H1 (cell line): ENCODE measurements around the gene PRX. TPM values are rescaled to one million over a fixed set of nuclear protein-coding genes. Genes with fewer than 3 reads are reported as not detected.

Source experiments
- CTCF ChIA-PET: fragments of 300-600 bp; sonication (Branson Sonifier 250); formaldehyde crosslinking; loops from one replicate; lab custom pipeline; 2021; ENCODE audit not compliant: partially characterized antibody; lab: Charles Lee
- POLR2A ChIA-PET: fragments of 300-600 bp; sonication (Branson Sonifier 250); formaldehyde crosslinking; loops from one replicate; lab custom pipeline; 2021; ENCODE audit warnings: inconsistent platforms; ENCODE audit not compliant: partially characterized antibody; lab: Charles Lee
- DNase-seq, 2 experiments: peaks; one replicate each; pipeline versions ENCODE4 v3.0.0 to v3.0.0-alpha.2; 2010 to 2022; ENCODE audit warnings: low spot score in 2 of 2, low read depth in 1 of 2, mixed read lengths in 1 of 2
- FAIRE-seq: peaks from 2 replicates; lab custom pipeline; 2011; peaks lifted over from hg19 to GRCh38; lab: Jason Lieb, UNC
- H2AFZ ChIP-seq: 2 replicates; pipeline ENCODE4 v1.8.1; 2012; ENCODE audit warnings: low read length, inconsistent platforms
- H2AK5ac ChIP-seq: 2 replicates; pipeline ENCODE4 v1.6.1; 2013; ENCODE audit warnings: low read depth, low read length
- H2BK120ac ChIP-seq: replicated peaks from 2 replicates; pipeline ENCODE3; 2013; ENCODE audit warnings: low read depth, low read length, inconsistent platforms
- H2BK12ac ChIP-seq: 2 replicates; pipeline ENCODE4 v1.6.1; 2013; ENCODE audit warnings: low read depth, low read length
- H2BK15ac ChIP-seq: 2 replicates; pipeline ENCODE4 v1.6.1; 2013; ENCODE audit warnings: low read length
- H2BK20ac ChIP-seq: 2 replicates; pipeline ENCODE4 v1.6.1; 2013; ENCODE audit warnings: low read length
- H2BK5ac ChIP-seq: 2 replicates; pipeline ENCODE4 v1.6.1; 2013; ENCODE audit warnings: low read depth, low read length
- H3K14ac ChIP-seq: 2 replicates; pipeline ENCODE4 v1.6.1; 2013; ENCODE audit warnings: inconsistent platforms; ENCODE audit not compliant: insufficient read length
- H3K18ac ChIP-seq: 2 replicates; pipeline ENCODE4 v1.6.1; 2013; ENCODE audit warnings: low read length; ENCODE audit errors: extremely low read depth
- H3K23ac ChIP-seq: 2 replicates; pipeline ENCODE4 v1.6.1; 2013; ENCODE audit warnings: inconsistent platforms; ENCODE audit not compliant: insufficient read length
- H3K23me2 ChIP-seq: 2 replicates; pipeline ENCODE4 v1.6.1; 2013; ENCODE audit warnings: low read depth, low read length
- H3K27ac ChIP-seq: 2 replicates; pipeline ENCODE4 v1.6.1; 2011; ENCODE audit warnings: low read depth, low read length, inconsistent platforms
- H3K27me3 ChIP-seq, 4 experiments: replicated peaks in 1 of 4; 1 replicate in 1 of 4; 2 replicates in 3 of 4; pipeline versions ENCODE4 v1.6.1 to v1.8.1; 2011 to 2013; ENCODE audit warnings: low read length in 3 of 4, mild to moderate bottlenecking in 3 of 4, inconsistent platforms in 2 of 4, mixed read lengths in 2 of 4, moderate library complexity in 1 of 4; ENCODE audit not compliant: control insufficient read depth in 3 of 4, insufficient read depth in 3 of 4; ENCODE audit errors: extremely low read depth in 1 of 4
- H3K36me3 ChIP-seq, 4 experiments: 2 replicates each; pipeline versions ENCODE4 v1.6.1 to v1.8.1; 2011 to 2013; ENCODE audit warnings: mild to moderate bottlenecking in 4 of 4, low read length in 3 of 4, moderate library complexity in 2 of 4, control low read depth in 1 of 4, inconsistent platforms in 1 of 4; ENCODE audit not compliant: insufficient read depth in 4 of 4, control insufficient read depth in 2 of 4
- H3K4ac ChIP-seq: replicated peaks from 2 replicates; pipeline ENCODE3; 2013; ENCODE audit warnings: low read length, low read depth, mixed read lengths, inconsistent platforms; ENCODE audit not compliant: insufficient read length
- H3K4me1 ChIP-seq, 4 experiments: replicated peaks in 1 of 4; 1 replicate in 1 of 4; 2 replicates in 3 of 4; pipeline versions ENCODE4 v1.6.1 to v1.8.1; 2011 to 2013; ENCODE audit warnings: low read length in 3 of 4, inconsistent platforms in 2 of 4, mixed read lengths in 1 of 4; ENCODE audit not compliant: insufficient read depth in 4 of 4, control insufficient read depth in 3 of 4
- H3K4me2 ChIP-seq, 2 experiments: 2 replicates each; pipeline versions ENCODE4 v1.6.1 to v1.8.1; 2011 to 2013; ENCODE audit warnings: low read depth in 2 of 2, low read length in 2 of 2, control low read depth in 1 of 2, inconsistent platforms in 1 of 2, mild to moderate bottlenecking in 1 of 2; ENCODE audit not compliant: insufficient read depth in 1 of 2
- H3K4me3 ChIP-seq, 4 experiments: fragments of 200-600, 300-600 bp in 1 of 4; sonication (generic), shearing (Covaris generic), sonication (Bioruptor Twin) in 1 of 4; 2 replicates each; pipeline versions ENCODE4 v1.5.1 to v1.8.1; 2011 to 2016; ENCODE audit warnings: low read length in 4 of 4, low read depth in 3 of 4, control low read depth in 2 of 4, inconsistent platforms in 2 of 4, mild to moderate bottlenecking in 2 of 4, mixed read lengths in 1 of 4, moderate library complexity in 1 of 4; ENCODE audit not compliant: insufficient read depth in 2 of 4; ENCODE audit errors: extremely low read depth in 1 of 4
- H3K56ac ChIP-seq: replicated peaks from 2 replicates; pipeline ENCODE3; 2013; ENCODE audit warnings: low read depth, mild to moderate bottlenecking, mixed read lengths, low read length, inconsistent platforms; ENCODE audit not compliant: insufficient read length
- H3K79me1 ChIP-seq: 2 replicates; pipeline ENCODE4 v1.6.1; 2013; ENCODE audit warnings: low read depth, low read length, control low read depth
- H3K79me2 ChIP-seq, 2 experiments: 2 replicates each; pipeline versions ENCODE4 v1.6.1 to v1.8.1; 2012 to 2013; ENCODE audit warnings: low read length in 2 of 2, mild to moderate bottlenecking in 2 of 2, inconsistent platforms in 1 of 2; ENCODE audit not compliant: insufficient read depth in 2 of 2, control insufficient read depth in 1 of 2
- H3K9ac ChIP-seq, 4 experiments: replicated peaks in 1 of 4; 1 replicate in 1 of 4; 2 replicates in 3 of 4; pipeline versions ENCODE4 v1.6.1 to v1.8.1; 2011 to 2013; ENCODE audit warnings: low read depth in 3 of 4, low read length in 3 of 4, control low read depth in 2 of 4, mild to moderate bottlenecking in 2 of 4, moderate library complexity in 2 of 4, inconsistent platforms in 1 of 4; ENCODE audit errors: extremely low read depth in 1 of 4
- H3K9me3 ChIP-seq, 2 experiments: 2 replicates each; pipeline versions ENCODE4 v1.6.1 to v1.8.1; 2012 to 2013; ENCODE audit warnings: mild to moderate bottlenecking in 2 of 2, moderate library complexity in 2 of 2, control low read depth in 1 of 2, inconsistent platforms in 1 of 2, low read depth in 1 of 2, low read length in 1 of 2, mixed read lengths in 1 of 2; ENCODE audit not compliant: insufficient read depth in 2 of 2
- H4K20me1 ChIP-seq, 2 experiments: replicated peaks in 1 of 2; 2 replicates each; pipeline versions ENCODE3 to v1.8.1; 2011 to 2013; ENCODE audit warnings: inconsistent platforms in 2 of 2, low read length in 2 of 2, mild to moderate bottlenecking in 1 of 2; ENCODE audit not compliant: insufficient read depth in 2 of 2, control insufficient read depth in 1 of 2
- H4K5ac ChIP-seq: 2 replicates; pipeline ENCODE4 v1.6.1; 2013; ENCODE audit warnings: low read length, low read depth, mixed read lengths, inconsistent platforms; ENCODE audit not compliant: insufficient read length
- H4K8ac ChIP-seq: 2 replicates; pipeline ENCODE4 v1.8.0; 2013; ENCODE audit warnings: mild to moderate bottlenecking, moderate library complexity, low read length, inconsistent platforms; ENCODE audit not compliant: insufficient read depth; ENCODE audit errors: extremely low read depth
- H4K91ac ChIP-seq: replicated peaks from 2 replicates; pipeline ENCODE3; 2013; ENCODE audit warnings: low read length, mixed read lengths, inconsistent platforms; ENCODE audit not compliant: insufficient read length
- JUND ChIP-seq: IDR thresholded peaks from 2 replicates; pipeline ENCODE4 v1.6.1; 2011; ENCODE audit warnings: mild to moderate bottlenecking, improper control_type of control experiment, low read length
- RAD21 ChIP-seq, 2 experiments: IDR thresholded peaks in 1 of 2; conservative IDR thresholded peaks in 1 of 2; 2 replicates each; pipeline ENCODE4 v1.6.1; 2011; ENCODE audit warnings: low read depth in 2 of 2, low read length in 2 of 2, improper control_type of control experiment in 1 of 2, inconsistent platforms in 1 of 2, mild to moderate bottlenecking in 1 of 2, moderate library complexity in 1 of 2
- WGBS, 2 experiments: shearing (Covaris generic) in 1 of 2; methylation state at CpG; one replicate each; pipeline versions ENCODE4 v1.1.6 to v1.1.7; 2013 to 2015; ENCODE audit warnings: low lambda C conversion rate in 2 of 2, mixed read lengths in 2 of 2, inconsistent platforms in 1 of 2, low coverage in 1 of 2, missing lambda C conversion rate in 1 of 2; ENCODE audit not compliant: insufficient replicate concordance in 2 of 2, insufficient coverage in 1 of 2, insufficient read length in 1 of 2; ENCODE audit errors: extremely low coverage in 1 of 2, missing lambda C conversion rate in 1 of 2; 5-methylcytosine and 5-hydroxymethylcytosine counted together
- polyA plus RNA-seq, 7 experiments: library from polyadenylated mRNA; depleted of rRNA in 3 of 7; stranded (reverse) in 5 of 7; unstranded in 2 of 7; fragments of >200 nt in 5 of 7; fragments of 200-250 nt in 2 of 7; gene quantifications; 1 replicate in 5 of 7; 2 replicates in 1 of 7; 4 replicates in 1 of 7; pipeline versions ENCODE4 v1.2.1 to v1.2.3, GENCODE V29; 2011 to 2013; ENCODE audit warnings: missing spikeins in 2 of 7, mixed read lengths in 2 of 7
- total RNA-seq: library from RNA; stranded (reverse); fragmentation: NEBNext Ultra II Directional; extraction: Animal tissue kit (Norgen Biotek cat#: 25700); gene quantifications from 2 replicates; pipeline ENCODE4 v1.2.1, GENCODE V29; 2021

PRX gene
- total and polyA plus RNA-seq, 2 of the 8 experiments (the other 6 are each of a cell fraction or from before 2014, with no cell fraction given): 2.8 to 5.8 TPM

- Histone ChIP-seq H3K27ac (no peak overlapping the region), H3K18ac (no peak overlapping the region), H4K5ac (no peak overlapping the region), H3K14ac (no peak overlapping the region), H3K23me2 (no peaks in the 10 kb centered on the region), H4K8ac (no peak overlapping the region), H3K27me3 (no peaks in the 10 kb centered on the region), H3K4me3 (no peak overlapping the region), H3K79me2 (no peaks in the 10 kb centered on the region), H4K20me1 (peaks cover 0 to 6% of the 10 kb centered on the region in 2 experiments), H2BK12ac (no peak overlapping the region), H3K4ac (no peak overlapping the region), H3K9ac (no peak overlapping the region), H2BK20ac (no peak overlapping the region), H2BK120ac (no peak overlapping the region), H3K4me1 (peaks cover 0 to under 1% (median 0%) of the 10 kb centered on the region in 4 experiments; a peak in 2 of 7 replicates), H2BK5ac (no peak overlapping the region), H4K91ac (no peak overlapping the region), H3K9me3 (no peaks in the 10 kb centered on the region), H2BK15ac (no peak overlapping the region), H3K56ac (no peak overlapping the region), H2AFZ (no peak overlapping the region), H3K79me1 (no peaks in the 10 kb centered on the region; the same call in 1 of the 2 replicates), H3K23ac (no peak overlapping the region), H3K4me2 (no peak overlapping the region), H2AK5ac (no peak overlapping the region), H3K36me3 (no peaks in the 10 kb centered on the region)
- 91% methylated on average over 11 of the region's 13 CpGs; no CpG with 5 or more reads in 1 of the 2 experiments for WGBS, 2 experiments
- ChIA-PET POLR2A (interaction anchor here (1.0 kb wide), 1 partner anchor 22 kb away, joined by 3 read pairs; no protein-coding TSS in a partner anchor), CTCF (no interaction called here)
- no peak for DNase-seq
- FAIRE-seq: no peak
- TF ChIP-seq RAD21 (IDR thresholded peaks at IDR 0.05 in 1 of 2, conservative IDR thresholded peaks at IDR 0.05 in 1 of 2; ENCODE audit: low read depth in 2 of 2, low read length in 2 of 2): peak in 1 of 2 experiments; percentile 23; a peak in 1 of 4 replicates
- no peak for TF ChIP-seq JUND
Measured at GRCh38 chr19:40360020-40360707, 53.0 kb downstream of the PRX start.
